Jurkat, Clone E6-1 (cell line): ENCODE measurements around the gene SAMD3.
"Not testable (repeated sequence)": the region's sequence is repeated elsewhere in the genome, so short reads cannot be mapped to it uniquely, and the experiment has no call there.

Source experiments
- DNase-seq: peaks from one replicate; pipeline ENCODE4 v3.0.0-alpha.2; 2011; ENCODE audit warnings: low read depth, low spot score
- H3K4me3 ChIP-seq: 2 replicates; pipeline ENCODE4 v1.5.1; 2011; ENCODE audit warnings: mild to moderate bottlenecking, low read length, control low read depth, moderate library complexity

Gene SAMD3

DNA sequence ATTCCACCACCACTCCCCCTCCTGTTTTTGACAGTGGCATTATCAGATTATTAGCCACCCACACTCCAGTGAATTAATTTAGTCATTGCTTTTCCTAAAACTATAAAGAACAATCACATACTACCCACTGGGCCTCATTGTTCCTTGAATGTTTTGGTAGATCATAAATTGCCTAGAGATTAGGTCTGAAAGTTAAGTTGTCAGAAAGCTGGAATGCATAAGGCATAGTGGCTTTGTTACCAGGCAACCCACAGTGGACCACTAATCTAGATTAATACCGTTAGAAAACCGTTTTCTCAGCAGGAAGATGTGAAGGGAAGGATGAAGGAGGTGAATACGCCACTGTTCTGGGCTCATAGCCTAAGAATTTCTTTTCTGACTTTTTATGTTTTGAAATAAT, 75.6 kb downstream of the SAMD3 start:
- no peak overlapping the region for H3K4me3 ChIP-seq
- no peak for DNase-seq

DNA sequence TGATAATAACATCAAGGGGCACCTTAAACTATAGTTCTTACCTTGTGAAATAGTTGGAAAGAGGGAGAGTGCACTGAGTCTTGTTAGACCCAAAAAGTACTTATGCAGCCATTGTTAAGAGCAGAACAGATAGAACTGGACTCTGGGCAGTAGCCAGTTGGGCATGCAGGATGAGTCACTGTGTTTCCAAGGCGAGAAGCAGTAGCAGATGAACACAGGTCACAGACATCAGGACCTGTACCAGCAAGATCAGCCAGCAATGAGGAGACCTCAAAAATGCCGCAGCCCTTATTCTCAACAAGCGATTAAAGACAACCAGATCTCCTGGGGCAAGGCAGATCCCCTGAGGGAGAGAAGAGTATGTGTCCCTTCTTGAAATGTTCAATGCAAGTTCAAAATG, 79.0 kb downstream of the SAMD3 start:
- no peak for DNase-seq

GRCh38 chr6:130140084-130140483, 82.7 kb downstream of the SAMD3 start:
- H3K4me3 ChIP-seq: no peak overlapping the region
- DNase-seq: no peak

More for the DNA sequence above, 79.0 kb downstream of the SAMD3 start:
- no peak overlapping the region for H3K4me3 ChIP-seq

- DNase-seq: no peak
- H3K4me3 ChIP-seq: no peak overlapping the region
These were observed 83.9 kb downstream of the SAMD3 start for GRCh38 chr6:130138909-130139242.

DNA sequence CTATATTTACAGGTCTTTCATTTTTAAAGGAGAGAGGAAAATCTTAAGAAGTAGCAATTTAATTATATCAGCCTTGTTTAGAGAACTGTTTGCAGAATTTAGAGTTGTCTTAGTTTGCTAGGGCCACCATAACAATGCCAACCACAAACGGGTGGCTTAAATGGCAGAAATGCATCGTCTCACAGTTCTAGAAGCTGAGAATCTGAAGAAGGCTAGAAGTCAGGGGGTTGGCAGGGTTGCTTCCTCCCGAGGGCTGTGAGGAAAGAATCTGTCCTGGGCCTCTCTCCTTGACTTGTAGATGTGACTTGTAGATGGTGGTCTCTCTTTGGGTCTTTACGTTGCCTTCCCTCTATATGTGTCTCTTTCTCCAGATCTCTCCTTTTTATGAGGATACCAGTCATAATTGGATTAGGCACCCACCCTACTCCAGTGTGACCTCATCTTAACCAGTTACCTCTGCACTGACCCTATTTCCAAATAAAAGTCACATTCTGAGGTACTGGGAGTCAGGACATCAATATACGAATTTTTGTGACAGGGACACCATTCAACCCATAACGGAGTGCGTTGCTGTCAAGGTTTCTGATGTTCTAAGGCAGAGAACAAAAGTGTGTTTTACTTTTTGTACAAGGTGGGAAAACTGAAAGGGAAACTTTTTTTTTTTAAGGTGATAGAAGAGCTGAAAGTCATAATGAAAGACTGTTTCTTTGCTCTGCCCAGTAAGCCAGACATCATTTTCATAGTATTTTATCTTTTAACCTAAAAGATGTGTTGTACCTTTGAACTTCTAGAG, 84.4 kb downstream of the SAMD3 start:
- no peak for DNase-seq
- H3K4me3 ChIP-seq: no peak overlapping the region

- no peak for DNase-seq
These were observed 86.0 kb downstream of the SAMD3 start for GRCh38 chr6:130136798-130137197.

DNA sequence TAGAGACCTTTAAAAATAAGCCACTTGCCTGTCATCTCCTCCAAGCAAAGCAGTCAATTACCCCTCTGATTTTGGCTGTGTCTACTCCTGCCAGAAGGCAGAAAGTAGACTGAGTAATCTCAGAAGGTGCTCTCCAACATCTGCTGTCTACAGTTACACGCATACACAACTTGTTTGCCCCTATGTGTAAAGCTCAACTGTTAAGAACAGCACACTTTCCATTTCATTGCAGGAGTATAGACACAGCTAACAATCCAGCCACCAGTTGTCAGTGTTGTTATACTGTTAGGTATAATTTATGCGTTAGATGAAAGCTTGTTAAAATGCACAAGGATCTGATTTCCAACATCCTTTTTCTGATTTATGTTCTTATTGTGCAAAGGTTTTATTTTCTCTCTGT, 88.2 kb downstream of the SAMD3 start:
- no peak overlapping the region for H3K4me3 ChIP-seq
- DNase-seq: no peak

More at GRCh38 chr6:130136798-130137197, 86.0 kb downstream of the SAMD3 start:
- H3K4me3 ChIP-seq: no peak overlapping the region

GRCh38 chr6:130132286-130132701, 90.5 kb downstream of the SAMD3 start:
- no peak for DNase-seq
- H3K4me3 ChIP-seq: no peak overlapping the region

DNA sequence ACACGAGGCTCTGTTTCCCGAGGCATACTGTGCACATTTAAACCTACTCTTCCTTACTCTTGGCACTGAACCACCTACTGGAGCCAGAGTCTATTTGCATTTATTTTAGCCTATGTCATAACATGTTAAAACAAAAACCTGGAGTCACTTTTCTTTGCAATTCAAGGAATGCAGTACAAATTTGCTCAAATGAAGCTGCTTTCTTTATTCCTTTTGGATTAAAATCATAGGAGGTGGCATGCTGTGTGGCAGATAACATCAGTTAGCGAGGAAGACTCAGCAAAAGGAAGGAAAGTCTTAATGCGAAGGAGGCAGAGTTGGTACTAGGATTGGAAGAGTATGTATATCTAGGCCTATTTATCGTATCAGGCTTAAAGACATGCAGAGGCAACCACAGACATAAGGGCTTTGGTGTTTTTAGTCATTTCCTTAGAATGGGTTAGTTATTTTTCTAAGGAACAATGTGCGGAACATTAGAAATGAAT, 92.9 kb downstream of the SAMD3 start:
- H3K4me3 ChIP-seq: no peak overlapping the region
- DNase-seq: no peak

DNA sequence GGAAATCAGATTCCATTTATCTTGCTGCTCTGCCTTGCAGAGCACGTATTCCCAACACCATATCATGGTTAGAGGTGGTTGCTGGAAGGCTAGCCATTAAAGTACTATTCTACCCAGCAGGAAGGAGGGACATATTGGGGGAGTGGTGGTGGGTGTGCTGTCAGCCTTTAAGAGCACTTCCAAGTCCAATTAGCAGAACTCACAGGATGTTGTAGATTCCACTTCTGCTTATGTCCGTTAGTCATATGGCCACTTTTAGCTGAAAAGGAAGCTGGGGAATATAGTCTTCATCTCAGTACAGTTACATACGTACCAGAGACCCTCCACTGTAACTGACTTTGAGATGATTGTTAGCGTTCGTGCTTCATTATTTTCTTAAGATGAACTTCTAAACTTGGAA, 94.4 kb downstream of the SAMD3 start:
- H3K4me3 ChIP-seq: no peak overlapping the region
- no peak for DNase-seq

DNA sequence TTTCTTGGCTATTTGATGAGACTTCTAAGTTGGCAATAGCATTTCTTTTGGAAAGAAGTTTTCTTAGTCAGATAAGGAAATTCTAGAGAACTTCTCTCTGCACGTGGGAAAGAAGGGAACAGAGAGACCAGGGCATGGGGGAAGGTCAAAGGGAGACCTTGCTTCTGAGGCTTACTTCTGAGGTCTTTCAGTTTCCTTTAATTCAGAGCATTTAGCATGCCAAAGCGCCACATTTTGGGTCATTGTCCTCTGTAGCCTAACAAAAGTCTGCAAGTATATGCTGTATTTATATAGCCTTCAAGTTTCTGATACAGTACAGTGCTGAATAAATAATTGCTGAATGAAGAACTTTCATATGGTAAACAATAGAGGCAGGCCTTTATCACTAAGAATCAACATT, 95.6 kb downstream of the SAMD3 start:
- no peak for DNase-seq
- H3K4me3 ChIP-seq: no peak overlapping the region

GRCh38 chr6:130122243-130122642, 100.5 kb downstream of the SAMD3 start:
- no peak overlapping the region for H3K4me3 ChIP-seq
- DNase-seq: no peak

DNA sequence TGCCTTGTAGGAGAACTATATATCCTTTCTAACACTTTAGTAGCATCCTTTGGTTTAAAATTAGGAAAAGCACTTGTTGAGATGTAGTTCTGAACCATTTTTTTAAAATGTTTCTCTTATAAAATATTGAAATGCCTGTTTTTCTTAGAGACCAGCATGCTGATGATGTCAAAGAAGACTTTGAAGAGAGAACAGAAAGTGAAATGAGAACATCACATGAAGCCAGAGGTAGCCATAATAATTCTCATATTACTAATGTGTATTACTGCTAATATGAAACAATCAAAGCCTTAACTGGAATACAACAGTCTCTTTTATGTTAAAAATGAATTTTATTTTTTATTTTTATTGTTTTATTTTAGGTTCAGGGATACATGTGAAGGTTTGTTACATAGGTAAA, 102.0 kb downstream of the SAMD3 start:
- no peak overlapping the region for H3K4me3 ChIP-seq
- DNase-seq: no peak

GRCh38 chr6:130119211-130119610, 103.5 kb downstream of the SAMD3 start:
- no peak for DNase-seq
- H3K4me3 ChIP-seq: no peak overlapping the region

DNA sequence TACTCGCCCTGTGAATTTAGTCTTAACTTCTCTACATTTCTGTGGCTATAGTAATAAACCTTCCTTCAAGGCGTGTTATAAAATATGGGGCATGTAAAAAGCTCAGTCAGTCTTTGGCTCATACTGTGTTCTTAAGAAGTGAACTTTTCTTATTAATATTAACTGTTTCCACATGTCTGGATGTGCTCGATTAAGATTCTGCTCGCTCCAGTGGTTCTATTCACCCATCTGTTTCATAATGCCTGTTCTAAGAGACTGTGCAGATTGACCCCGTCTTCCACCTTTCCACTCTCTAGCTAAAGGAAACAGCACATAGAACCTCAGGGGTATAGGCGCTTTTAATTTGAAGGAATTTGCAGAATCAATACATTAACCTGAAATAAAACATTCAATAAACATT, 104.5 kb downstream of the SAMD3 start:
- DNase-seq: no peak
- no peak overlapping the region for H3K4me3 ChIP-seq

DNA sequence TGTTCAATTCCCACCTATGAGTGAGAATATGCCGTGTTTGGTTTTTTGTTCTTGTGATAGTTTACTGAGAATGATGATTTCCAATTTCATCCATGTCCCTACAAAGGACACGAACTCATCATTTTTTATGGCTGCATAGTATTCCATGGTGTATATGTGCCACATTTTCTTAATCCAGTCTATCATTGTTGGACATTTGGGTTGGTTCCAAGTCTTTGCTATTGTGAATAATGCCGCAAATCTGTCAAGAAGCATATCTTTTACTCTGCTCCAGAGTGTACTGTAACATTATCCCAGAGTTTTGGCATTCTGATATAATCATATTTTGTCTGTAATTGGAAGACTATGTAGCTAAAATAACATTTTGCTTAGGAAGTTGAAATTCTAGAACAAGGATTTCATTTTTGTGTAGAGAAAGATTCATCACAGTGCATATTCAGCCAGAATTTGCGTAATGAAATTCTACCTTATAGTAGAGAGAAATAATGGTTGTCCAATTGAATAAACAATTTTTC, 105.5 kb downstream of the SAMD3 start:
- not testable (repeated sequence) for H3K4me3 ChIP-seq, DNase-seq

DNA sequence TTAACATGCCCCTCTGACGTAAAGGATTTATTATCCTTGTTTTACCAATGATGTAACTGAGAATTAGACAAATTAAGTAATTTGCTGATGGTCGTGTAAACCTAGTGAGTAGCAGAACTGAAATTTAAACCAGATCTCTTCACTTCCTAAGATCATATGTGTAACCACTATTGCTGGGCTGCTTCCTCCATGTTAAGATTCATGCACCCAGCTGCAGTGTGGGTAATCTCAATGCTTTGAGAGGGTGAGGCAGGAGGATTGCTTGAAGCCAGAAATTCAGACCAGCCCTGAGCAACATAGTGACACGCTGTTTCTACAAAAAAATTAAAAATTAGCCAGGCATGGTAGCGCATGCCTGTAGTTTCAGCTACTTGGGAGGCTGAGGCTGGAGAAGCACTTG, 106.5 kb downstream of the SAMD3 start:
- DNase-seq: no peak
- no peak overlapping the region for H3K4me3 ChIP-seq

GRCh38 chr6:130115036-130115435, 107.7 kb downstream of the SAMD3 start:
- no peak for DNase-seq
- no peak overlapping the region for H3K4me3 ChIP-seq

DNA sequence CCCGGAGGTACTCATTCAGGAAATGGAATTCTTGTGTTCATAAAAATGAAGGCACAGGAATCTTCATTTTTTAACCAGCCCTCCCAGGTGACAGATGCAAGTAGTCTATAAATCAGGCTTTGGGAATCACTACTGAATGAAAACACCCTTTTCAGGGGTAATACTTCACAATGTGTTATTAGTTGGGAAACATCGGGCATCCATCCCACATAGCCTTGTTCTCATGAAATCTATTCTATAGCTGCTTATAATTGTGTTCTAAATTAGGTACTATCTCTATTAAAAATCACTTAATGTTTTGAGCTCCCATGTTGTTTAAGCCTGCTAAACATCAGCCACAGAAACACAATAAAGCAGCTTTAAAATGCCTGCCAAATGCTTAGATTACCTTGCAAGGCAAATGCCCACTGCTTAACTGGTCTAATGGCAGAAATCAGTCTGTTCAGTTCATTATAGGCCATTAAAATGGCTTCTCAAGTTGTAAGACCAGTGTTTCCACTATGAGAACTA, 109.5 kb downstream of the SAMD3 start:
- H3K4me3 ChIP-seq: no peak overlapping the region
- DNase-seq: no peak

DNA sequence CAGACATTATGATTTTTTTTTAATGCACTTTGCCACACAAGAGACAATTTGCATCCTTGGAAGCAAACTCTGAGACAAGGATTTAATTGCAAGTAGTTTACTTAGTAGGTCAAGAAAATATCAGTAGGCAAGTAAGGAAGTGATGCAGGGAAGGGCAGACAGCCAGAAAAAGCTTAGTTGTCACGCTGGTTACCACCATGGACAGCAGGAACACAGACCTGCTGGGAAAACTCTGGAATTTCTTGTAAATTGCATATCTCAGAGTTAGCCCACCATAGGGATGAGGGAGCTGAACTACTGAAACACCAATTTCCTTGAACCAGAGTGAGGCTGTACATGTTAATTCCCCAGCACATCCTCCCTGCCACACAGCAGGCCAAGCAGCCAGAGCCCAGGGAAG, 111.7 kb downstream of the SAMD3 start:
- DNase-seq: no peak
- no peak overlapping the region for H3K4me3 ChIP-seq

GRCh38 chr6:130107710-130108109, 115.0 kb downstream of the SAMD3 start:
- no peak overlapping the region for H3K4me3 ChIP-seq
- no peak for DNase-seq
